Left ventricle myocardium inferior (tissue), 1 donor: ENCODE data around the gene BRIX1. TPM values are rescaled to one million over a fixed set of nuclear protein-coding genes. Genes with fewer than 3 reads are reported as not detected.

Experiments
- DNase-seq: peaks from one replicate; pipeline ENCODE4 v3.0.0-alpha.2; 2020
- H3K27ac ChIP-seq: fragments of 200-600 bp; replicated peaks from 2 replicates; pipeline ENCODE4 v1.8.0; 2021
- H3K27me3 ChIP-seq: fragments of 200-600 bp; 2 replicates; pipeline ENCODE4 v1.8.0; 2021; ENCODE audit warnings: low read depth
- H3K36me3 ChIP-seq: fragments of 200-600 bp; 2 replicates; pipeline ENCODE4 v1.8.0; 2021
- H3K4me1 ChIP-seq: fragments of 200-600 bp; 2 replicates; pipeline ENCODE4 v1.8.0; 2021
- H3K4me3 ChIP-seq: fragments of 200-600 bp; 2 replicates; pipeline ENCODE4 v1.8.0; 2021; ENCODE audit warnings: mild to moderate bottlenecking, moderate library complexity
- H3K9me3 ChIP-seq: fragments of 200-600 bp; replicated peaks from 2 replicates; pipeline ENCODE4 v1.8.0; 2021
- CTCF ChIP-seq: fragments of 200-600 bp; IDR thresholded peaks from 2 replicates; pipeline ENCODE4 v1.8.0; 2021; ENCODE audit warnings: antibody characterized with exemption, mild to moderate bottlenecking, borderline replicate concordance
- intact Hi-C: fragments of 100-400 bp; cut with micrococcal nuclease; formaldehyde crosslinking; loops from one replicate; pipeline ENCODE4 v1.11.0; 2022
- total RNA-seq: library from RNA; stranded (reverse); fragmentation: NEBNext Ultra II Directional; extraction: Animal tissue kit (Norgen Biotek cat#: 25700); gene quantifications from one replicate; pipeline ENCODE4 v1.2.1, GENCODE V29; 2021
- donor health status: DM: no; HTN: yes; CAD: no; lungs with severe emphysema.

Gene BRIX1
- total RNA-seq, 1 donor from 2014 or later = 10.5 TPM

DNA sequence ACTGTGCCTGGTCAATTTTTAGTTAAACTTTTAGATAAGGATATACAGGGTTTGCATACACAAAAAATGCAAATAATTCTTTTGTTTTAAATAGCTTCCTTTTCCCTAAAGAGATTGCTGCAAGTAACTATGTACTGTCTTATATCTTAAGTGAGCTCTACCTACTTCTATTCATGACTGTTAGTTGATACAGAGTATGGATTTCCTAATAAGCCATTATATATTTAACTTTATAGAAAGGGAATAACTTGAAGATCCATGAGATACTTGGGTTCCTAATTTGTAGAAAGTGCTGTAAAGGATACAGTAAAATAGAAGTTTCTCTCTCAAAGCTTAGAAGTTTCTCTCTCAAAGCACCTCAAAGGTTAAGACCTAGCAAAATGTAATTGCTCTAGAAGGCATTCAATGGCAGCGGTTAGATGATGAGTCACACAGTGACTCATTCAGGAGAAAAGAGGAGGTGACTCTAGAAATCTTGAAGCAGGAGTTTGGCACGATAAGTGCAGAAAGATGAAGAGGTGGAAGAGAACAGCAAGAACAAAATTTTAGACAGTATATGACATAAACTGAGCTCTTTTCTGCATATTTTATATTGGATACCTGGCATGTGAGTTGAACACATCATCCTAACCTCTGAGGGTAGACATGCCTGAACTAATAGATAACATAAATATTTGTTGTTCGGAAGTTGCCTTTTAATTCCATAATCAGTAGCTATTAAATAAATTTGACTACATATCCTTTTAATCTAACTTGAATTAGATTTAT is 8.4 kb downstream of the BRIX1 start:
- H3K4me3 ChIP-seq = no peak overlapping the region
- no peaks in the 10 kb centered on the region for H3K9me3 ChIP-seq
- intact Hi-C loops = no loop called here
- peaks cover 72% of the 10 kb centered on the region for H3K36me3 ChIP-seq
- no peak overlapping the region for H3K27ac ChIP-seq
- TF ChIP-seq CTCF = no peak
- no peak for DNase-seq
- peaks cover 10% of the 10 kb centered on the region for H3K4me1 ChIP-seq
- H3K27me3 ChIP-seq = no peaks in the 10 kb centered on the region

DNA sequence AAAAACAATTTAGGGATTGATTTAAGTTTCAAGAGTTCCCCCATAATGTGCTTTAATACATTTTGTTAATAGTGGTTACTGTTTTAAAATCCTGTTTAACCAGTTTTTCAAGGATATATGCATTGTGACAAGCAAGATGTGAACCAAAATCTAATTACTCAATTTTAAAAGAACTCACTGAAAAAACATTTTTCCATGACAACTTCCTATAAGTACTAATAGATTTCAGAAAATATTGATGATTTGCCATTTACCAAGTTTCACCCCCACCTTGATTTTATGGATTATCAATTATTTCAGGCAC is 8.9 kb downstream of the BRIX1 start:
- intact Hi-C loops = no loop called here
- DNase-seq = no peak
- H3K27me3 ChIP-seq = no peaks in the 10 kb centered on the region
- H3K4me3 ChIP-seq = no peak overlapping the region
- no peak for TF ChIP-seq CTCF
- peaks cover 12% of the 10 kb centered on the region for H3K4me1 ChIP-seq
- H3K9me3 ChIP-seq = no peaks in the 10 kb centered on the region
- peaks cover 72% of the 10 kb centered on the region for H3K36me3 ChIP-seq
- H3K27ac ChIP-seq = no peak overlapping the region

DNA sequence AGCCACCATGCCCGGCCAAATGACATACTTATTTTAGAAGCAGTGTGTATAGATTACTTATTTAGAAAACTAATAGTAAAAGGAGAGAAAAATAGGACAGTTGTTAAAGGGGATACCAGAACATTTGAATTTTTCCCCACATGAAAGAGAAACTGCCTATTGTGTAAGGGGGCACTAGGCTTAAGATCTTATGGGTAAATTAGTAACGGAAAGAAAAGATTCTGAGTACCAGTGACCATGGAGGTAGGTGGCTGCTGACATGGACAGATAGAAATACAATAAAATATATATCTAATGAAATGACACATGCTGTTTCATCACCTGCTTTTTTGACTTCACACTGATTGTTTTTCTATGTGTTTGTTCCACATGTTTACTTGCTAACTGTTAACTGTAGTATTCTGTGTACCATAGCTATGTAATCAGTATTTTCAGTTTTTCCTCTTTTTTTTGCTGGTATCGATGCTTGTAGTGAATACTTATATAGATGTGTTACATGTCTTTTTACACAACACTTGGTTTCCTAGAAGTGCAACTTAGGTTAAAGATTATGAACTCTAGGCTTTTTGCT is 10.9 kb downstream of the BRIX1 start:
- no peak for TF ChIP-seq CTCF
- Histone ChIP-seq H3K4me1 (peaks cover 28% of the 10 kb centered on the region), H3K9me3 (no peaks in the 10 kb centered on the region), H3K27ac (no peak overlapping the region), H3K36me3 (peaks cover 56% of the 10 kb centered on the region), H3K27me3 (no peaks in the 10 kb centered on the region), H3K4me3 (no peak overlapping the region)
- intact Hi-C loops = no loop called here
- no peak for DNase-seq

DNA sequence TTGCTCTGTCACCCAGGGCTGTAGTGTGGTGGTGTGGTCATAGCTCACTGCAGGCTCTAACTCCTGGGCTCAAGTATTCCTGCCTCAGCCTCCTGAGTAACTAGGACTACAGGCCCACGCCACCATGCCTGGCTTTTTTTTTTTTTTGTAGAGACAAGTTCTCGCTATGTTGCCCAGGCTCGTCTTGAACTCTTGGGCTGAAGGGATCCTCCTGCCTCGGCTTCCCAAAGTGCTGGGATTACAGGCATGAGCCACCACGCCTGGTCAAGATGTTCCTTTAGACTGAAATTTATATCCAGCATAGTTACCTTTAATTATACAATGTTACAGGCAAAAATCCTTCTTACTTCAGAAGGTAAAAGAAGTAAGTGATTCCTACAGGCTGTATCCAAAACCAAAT is 12.3 kb downstream of the BRIX1 start:
- Histone ChIP-seq H3K4me1 (peaks cover 34% of the 10 kb centered on the region), H3K36me3 (peaks cover 42% of the 10 kb centered on the region), H3K27ac (no peak overlapping the region), H3K4me3 (no peak overlapping the region), H3K9me3 (no peaks in the 10 kb centered on the region), H3K27me3 (no peaks in the 10 kb centered on the region)
- TF ChIP-seq CTCF = no peak
- intact Hi-C loops = no loop called here
- no peak for DNase-seq

GRCh38 chr5:34928267-34928666 is 12.8 kb downstream of the BRIX1 start:
- H3K9me3 ChIP-seq = no peaks in the 10 kb centered on the region
- peak overlapping the region; percentile 97 for H3K27ac ChIP-seq
- peaks cover 34% of the 10 kb centered on the region for H3K4me1 ChIP-seq

More at GRCh38 chr5:34928267-34928666, 12.8 kb downstream of the BRIX1 start:
- Histone ChIP-seq H3K4me3 (no peak overlapping the region), H3K36me3 (peaks cover 37% of the 10 kb centered on the region), H3K27me3 (no peaks in the 10 kb centered on the region)
- DNase-seq = no peak
- intact Hi-C loops = no loop called here
- TF ChIP-seq CTCF = no peak
